Suprapubic skin (tissue), 4 donors: ENCODE data around the gene OSBP2. TPM values are rescaled to one million over a fixed set of nuclear protein-coding genes. Genes with fewer than 3 reads are reported as not detected.
A peak's percentile ranks its signal among the peaks of the same experiment; 100 is the strongest.

Experiments used
- DNase-seq, 2 donors: peaks; one replicate each; pipeline ENCODE4 v3.0.0-alpha.2; 2019; ENCODE audit warnings: low spot score in 2 of 2
- H3K27ac ChIP-seq: fragments of 200-600 bp; sonication (generic); one replicate; pipeline ENCODE4 v1.5.1; 2019
- H3K27me3 ChIP-seq: fragments of 200-600 bp; sonication (generic); one replicate; pipeline ENCODE4 v1.5.1; 2019
- H3K36me3 ChIP-seq: fragments of 200-600 bp; sonication (generic); one replicate; pipeline ENCODE4 v1.5.1; 2019
- H3K4me1 ChIP-seq: fragments of 200-600 bp; sonication (generic); one replicate; pipeline ENCODE4 v1.5.1; 2019
- H3K4me3 ChIP-seq: fragments of 200-600 bp; sonication (generic); one replicate; pipeline ENCODE4 v1.5.1; 2019; ENCODE audit warnings: mild to moderate bottlenecking
- H3K9me3 ChIP-seq: fragments of 200-600 bp; sonication (generic); one replicate; pipeline ENCODE4 v1.5.1; 2019
- CTCF ChIP-seq, 2 donors: fragments of 200-600 bp in 1 of 2; fragments of 450-650 bp in 1 of 2; sonication (generic) in 1 of 2; IDR thresholded peaks; one replicate each; pipeline ENCODE4 v1.5.1; 2016 to 2019; ENCODE audit warnings: antibody characterized with exemption in 2 of 2, mild to moderate bottlenecking in 1 of 2, moderate library complexity in 1 of 2
- EP300 ChIP-seq: sonication (generic); formaldehyde crosslinking; IDR thresholded peaks from one replicate; pipeline ENCODE4 v1.6.1; 2017; ENCODE audit warnings: antibody characterized with exemption
- POLR2A ChIP-seq, 2 donors: fragments of 450-650 bp; IDR thresholded peaks; one replicate each; pipeline ENCODE4 v1.6.1; 2017; ENCODE audit warnings: antibody characterized with exemption in 2 of 2, mild to moderate bottlenecking in 2 of 2, moderate library complexity in 2 of 2
- POLR2AphosphoS5 ChIP-seq, 3 donors: sonication (generic); formaldehyde crosslinking; IDR thresholded peaks; one replicate each; pipeline ENCODE4 v1.6.1; 2017; ENCODE audit warnings: antibody characterized with exemption in 3 of 3
- WGBS: methylation state at CpG from one replicate; pipeline ENCODE4 v1.1.5; 2018; 5-methylcytosine and 5-hydroxymethylcytosine counted together
- total RNA-seq, 4 donors: library from RNA; depleted of rRNA; stranded (reverse); fragments of >200 nt; gene quantifications; one replicate each; pipeline ENCODE4 v1.1.0, GENCODE V29; 2016

The OSBP2 gene
- total RNA-seq, 4 donors from 2014 or later: 3.9 to 11.3 (median 6.4) TPM

- TF ChIP-seq POLR2AphosphoS5 (IDR thresholded peaks at IDR 0.05): no peak
- no peak for TF ChIP-seq EP300
- TF ChIP-seq CTCF (IDR thresholded peaks at IDR 0.05): no peak
- no peak for TF ChIP-seq POLR2A (IDR thresholded peaks at IDR 0.05)
- WGBS: 94% methylated on average over 7 of the region's 7 CpGs
- DNase-seq: no peak
- Histone ChIP-seq H3K27ac (no peak overlapping the region), H3K9me3 (no peaks in the 10 kb centered on the region), H3K4me1 (peaks cover 3% of the 10 kb centered on the region), H3K27me3 (no peaks in the 10 kb centered on the region), H3K36me3 (no peaks in the 10 kb centered on the region), H3K4me3 (no peak overlapping the region)
Observed at GRCh38 chr22:30755759-30756124, 61.1 kb downstream of the OSBP2 start.

GRCh38 chr22:30763815-30764673 is 69.4 kb downstream of the OSBP2 start:
- no peak overlapping the region for H3K27ac ChIP-seq
- DNase-seq: no peak
- TF ChIP-seq CTCF (IDR thresholded peaks at IDR 0.05) (peak; percentile 16 to 59), POLR2A (IDR thresholded peaks at IDR 0.05) (no peak)
- WGBS: 45% methylated on average over 10 of the region's 12 CpGs
- no peak overlapping the region for H3K4me3 ChIP-seq
- no peaks in the 10 kb centered on the region for H3K27me3 ChIP-seq
- H3K36me3 ChIP-seq: no peaks in the 10 kb centered on the region
- peaks cover 4% of the 10 kb centered on the region for H3K4me1 ChIP-seq
- H3K9me3 ChIP-seq: no peaks in the 10 kb centered on the region

GRCh38 chr22:30767661-30768060 is 73.0 kb downstream of the OSBP2 start:
- Histone ChIP-seq H3K27me3 (no peaks in the 10 kb centered on the region), H3K4me1 (peaks cover 4% of the 10 kb centered on the region), H3K4me3 (no peak overlapping the region), H3K9me3 (no peaks in the 10 kb centered on the region), H3K36me3 (no peaks in the 10 kb centered on the region), H3K27ac (no peak overlapping the region)
- DNase-seq: no peak
- no peak for TF ChIP-seq POLR2A (IDR thresholded peaks at IDR 0.05)
- TF ChIP-seq CTCF (IDR thresholded peaks at IDR 0.05): no peak
- TF ChIP-seq POLR2AphosphoS5 (IDR thresholded peaks at IDR 0.05): no peak
- no peak for TF ChIP-seq EP300
- 83% methylated on average over 6 of the region's 6 CpGs for WGBS

GRCh38 chr22:30770716-30771115 is 76.0 kb downstream of the OSBP2 start:
- no peak for DNase-seq
- no peak overlapping the region for H3K27ac ChIP-seq
- H3K36me3 ChIP-seq: no peaks in the 10 kb centered on the region
- no peaks in the 10 kb centered on the region for H3K4me1 ChIP-seq
- H3K27me3 ChIP-seq: no peaks in the 10 kb centered on the region
- H3K9me3 ChIP-seq: no peaks in the 10 kb centered on the region
- TF ChIP-seq CTCF (IDR thresholded peaks at IDR 0.05) (no peak), POLR2A (IDR thresholded peaks at IDR 0.05) (no peak), EP300 (no peak), POLR2AphosphoS5 (IDR thresholded peaks at IDR 0.05) (no peak)
- H3K4me3 ChIP-seq: no peak overlapping the region
- 93% methylated on average over 9 of the region's 9 CpGs for WGBS

DNA sequence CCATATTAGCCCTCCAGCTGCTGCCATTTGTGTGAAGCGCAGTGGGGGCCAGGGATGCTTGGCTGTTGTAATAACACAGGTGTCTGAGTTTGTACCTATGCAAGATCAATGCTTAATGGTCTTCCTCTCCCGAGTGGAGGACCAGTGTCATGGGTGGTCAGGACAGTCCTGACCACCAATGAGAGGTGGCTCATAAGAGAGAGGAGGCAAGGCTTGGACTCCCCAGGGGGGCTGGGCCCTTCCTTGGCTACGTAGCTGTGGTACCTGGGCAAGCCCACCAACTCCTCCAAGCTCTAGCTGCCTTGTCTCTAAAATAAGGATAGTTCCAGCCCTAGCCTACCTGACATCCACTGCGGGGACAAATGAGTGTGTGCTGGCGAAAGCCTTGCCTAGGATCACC is 79.2 kb downstream of the OSBP2 start:
- no peak for DNase-seq
- 100% methylated on average over 5 of the region's 5 CpGs for WGBS
- Histone ChIP-seq H3K36me3 (no peaks in the 10 kb centered on the region), H3K4me3 (no peak overlapping the region), H3K27me3 (no peaks in the 10 kb centered on the region), H3K9me3 (no peaks in the 10 kb centered on the region), H3K27ac (no peak overlapping the region), H3K4me1 (no peaks in the 10 kb centered on the region)
- TF ChIP-seq POLR2A (IDR thresholded peaks at IDR 0.05) (no peak), CTCF (IDR thresholded peaks at IDR 0.05) (no peak), POLR2AphosphoS5 (IDR thresholded peaks at IDR 0.05) (no peak), EP300 (no peak)
